AG04450 (cell line): ENCODE results near the gene ST8SIA6. TPM values are rescaled to one million over a fixed set of nuclear protein-coding genes. Genes with fewer than 3 reads are reported as not detected.

ENCODE experiments used
- CTCF ChIA-PET: fragments of 300-600, 350-600 bp; formaldehyde crosslinking; extraction: SDS; loops from one replicate; lab custom pipeline; 2022; ENCODE audit warnings: antibody characterized with exemption, inconsistent platforms; lab: Charles Lee
- POLR2A ChIA-PET: fragments of 350-600 bp; formaldehyde crosslinking; extraction: SDS; loops from one replicate; lab custom pipeline; 2021; ENCODE audit warnings: antibody characterized with exemption, inconsistent platforms; lab: Yijun Ruan, JAX
- DNase-seq: peaks from one replicate; pipeline ENCODE4 v3.0.0-alpha.2; 2011; ENCODE audit warnings: low read depth, low spot score
- H3K27ac ChIP-seq: one replicate; pipeline ENCODE4 v1.5.1; 2012; ENCODE audit warnings: low read depth, low read length, control low read depth
- H3K27me3 ChIP-seq: one replicate; pipeline ENCODE4 v1.6.0; 2012; ENCODE audit warnings: low read length; ENCODE audit not compliant: control insufficient read depth, insufficient read depth
- H3K4me3 ChIP-seq: 2 replicates; pipeline ENCODE4 v1.5.1; 2011; ENCODE audit warnings: mild to moderate bottlenecking, low read depth, low read length, control low read depth
- H3K9me3 ChIP-seq: 2 replicates; pipeline ENCODE4 v1.5.1; 2012; ENCODE audit warnings: low read length; ENCODE audit not compliant: control insufficient read depth, insufficient read depth
- CTCF ChIP-seq: IDR thresholded peaks from 2 replicates; pipeline ENCODE4 v1.5.1; 2011; ENCODE audit warnings: low read depth, low read length, control low read depth, inconsistent platforms
- polyA plus RNA-seq: library from polyadenylated mRNA; depleted of rRNA; stranded (reverse); fragments of >200 nt; gene quantifications from 2 replicates; pipeline ENCODE4 v1.2.3, GENCODE V29; 2011

The ST8SIA6 gene
- polyA plus RNA-seq, 1 experiment: not detected

- ChIA-PET CTCF (interaction anchor here (1.1 to 2.5 kb wide), 2 partner anchors 27 to 59 kb away, joined by 3 to 5 read pairs; no protein-coding TSS in a partner anchor), POLR2A (no interaction called here)
- no peak for DNase-seq
- Histone ChIP-seq H3K9me3 (no peaks in the 10 kb centered on the region), H3K4me3 (no peak overlapping the region), H3K27ac (no peak overlapping the region), H3K27me3 (no peaks in the 10 kb centered on the region)
- no peak for TF ChIP-seq CTCF
Observed at GRCh38 chr10:17316488-17317170, 137.8 kb downstream of the ST8SIA6 start.

GRCh38 chr10:17309435-17309834 is 145.0 kb downstream of the ST8SIA6 start:
- Histone ChIP-seq H3K27me3 (peaks cover 3% of the 10 kb centered on the region), H3K9me3 (no peaks in the 10 kb centered on the region), H3K4me3 (no peak overlapping the region), H3K27ac (no peak overlapping the region)
- DNase-seq: no peak
- TF ChIP-seq CTCF: no peak
- POLR2A ChIA-PET: no interaction called here
- CTCF ChIA-PET: no interaction called here

- Histone ChIP-seq H3K27ac (no peak overlapping the region), H3K9me3 (no peaks in the 10 kb centered on the region), H3K4me3 (no peak overlapping the region), H3K27me3 (peaks cover 3% of the 10 kb centered on the region)
- CTCF ChIA-PET: interaction anchor here (0.6 kb wide), 1 partner anchor 566 kb away, joined by 4 read pairs; no protein-coding TSS in a partner anchor
- TF ChIP-seq CTCF: no peak
- POLR2A ChIA-PET: no interaction called here
- DNase-seq: no peak
Observed at GRCh38 chr10:17307123-17307522, 147.3 kb downstream of the ST8SIA6 start.

- no peak for DNase-seq
- ChIA-PET POLR2A (no interaction called here), CTCF (no interaction called here)
- Histone ChIP-seq H3K27me3 (peaks cover 7% of the 10 kb centered on the region), H3K27ac (no peak overlapping the region), H3K4me3 (no peak overlapping the region), H3K9me3 (no peaks in the 10 kb centered on the region)
- TF ChIP-seq CTCF: no peak
Observed at GRCh38 chr10:17292375-17292774, 162.0 kb downstream of the ST8SIA6 start.

- CTCF ChIA-PET: interaction anchor here (0.6 to 1.6 kb wide), 7 partner anchors 12 to 301 kb away, joined by 3 to 5 read pairs (median 5); no protein-coding TSS in a partner anchor
Observed at GRCh38 chr10:17290226-17290625, 164.2 kb downstream of the ST8SIA6 start.

More at GRCh38 chr10:17290226-17290625, 164.2 kb downstream of the ST8SIA6 start:
- H3K4me3 ChIP-seq: no peak overlapping the region
- peak; percentile 36; the same call in 1 of the 2 replicates for TF ChIP-seq CTCF
- no peaks in the 10 kb centered on the region for H3K9me3 ChIP-seq
- H3K27me3 ChIP-seq: peaks cover 14% of the 10 kb centered on the region
- POLR2A ChIA-PET: no interaction called here
- H3K27ac ChIP-seq: no peak overlapping the region
- DNase-seq: no peak
